T47D (cell line): ENCODE measurements around the gene GCN1.
"Not testable (repeated sequence)": the region's sequence is repeated elsewhere in the genome, so short reads cannot be mapped to it uniquely, and the experiment has no call there.

ENCODE experiments used
- DNase-seq, 2 experiments: peaks; one replicate each; pipeline versions ENCODE4 v3.0.0 to v3.0.0-alpha.2; 2011 to 2012; ENCODE audit warnings: low read depth in 1 of 2, low spot score in 1 of 2
- JUND ChIP-seq: IDR thresholded peaks from 2 replicates; pipeline ENCODE4 v1.6.1; 2012; ENCODE audit warnings: low read depth
- in situ Hi-C: cut with HindIII; loops from 2 replicates; pipeline ENCODE4 v1.10.0; 2016; ENCODE audit warnings: low sequenced_read_pairs, low pct_unique_long_range_greater_than_20kb

Gene GCN1

DNA sequence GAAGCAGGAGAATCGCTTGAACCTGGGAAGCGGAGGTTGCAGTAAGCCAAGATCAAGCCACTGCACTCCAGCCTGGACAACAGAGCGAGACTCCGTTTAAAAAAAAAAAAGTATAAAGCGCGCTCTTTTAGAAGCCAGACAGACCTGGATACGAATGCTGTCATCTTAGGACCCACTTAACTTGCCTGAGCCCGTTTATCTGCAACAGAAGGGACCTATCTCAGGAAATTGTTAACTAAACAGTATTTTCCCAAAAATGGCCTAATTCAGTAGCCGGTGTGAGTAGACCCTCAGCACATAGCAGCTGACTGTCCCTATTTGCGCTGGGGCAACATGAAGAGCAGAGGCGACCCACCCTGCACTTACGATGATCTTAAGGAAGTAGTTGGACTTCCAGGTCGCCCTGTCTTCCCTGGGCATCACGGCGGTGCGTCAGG, 5.9 kb upstream of the GCN1 start:
- no peak for TF ChIP-seq JUND
- DNase-seq = no peak
- in situ Hi-C loops = no loop called here

GRCh38 chr12:120199595-120200306, 5.2 kb upstream of the GCN1 start:
- in situ Hi-C loops = no loop called here
- TF ChIP-seq JUND = no peak
- DNase-seq = peak in 1 of 2 experiments; percentile 48

- in situ Hi-C loops = no loop called here
- no peak for DNase-seq
- no peak for TF ChIP-seq JUND
Measured at GRCh38 chr12:120199025-120199424, 4.5 kb upstream of the GCN1 start.

GRCh38 chr12:120197542-120197887, 3.0 kb upstream of the GCN1 start:
- no peak for TF ChIP-seq JUND
- in situ Hi-C loops = no loop called here

DNA sequence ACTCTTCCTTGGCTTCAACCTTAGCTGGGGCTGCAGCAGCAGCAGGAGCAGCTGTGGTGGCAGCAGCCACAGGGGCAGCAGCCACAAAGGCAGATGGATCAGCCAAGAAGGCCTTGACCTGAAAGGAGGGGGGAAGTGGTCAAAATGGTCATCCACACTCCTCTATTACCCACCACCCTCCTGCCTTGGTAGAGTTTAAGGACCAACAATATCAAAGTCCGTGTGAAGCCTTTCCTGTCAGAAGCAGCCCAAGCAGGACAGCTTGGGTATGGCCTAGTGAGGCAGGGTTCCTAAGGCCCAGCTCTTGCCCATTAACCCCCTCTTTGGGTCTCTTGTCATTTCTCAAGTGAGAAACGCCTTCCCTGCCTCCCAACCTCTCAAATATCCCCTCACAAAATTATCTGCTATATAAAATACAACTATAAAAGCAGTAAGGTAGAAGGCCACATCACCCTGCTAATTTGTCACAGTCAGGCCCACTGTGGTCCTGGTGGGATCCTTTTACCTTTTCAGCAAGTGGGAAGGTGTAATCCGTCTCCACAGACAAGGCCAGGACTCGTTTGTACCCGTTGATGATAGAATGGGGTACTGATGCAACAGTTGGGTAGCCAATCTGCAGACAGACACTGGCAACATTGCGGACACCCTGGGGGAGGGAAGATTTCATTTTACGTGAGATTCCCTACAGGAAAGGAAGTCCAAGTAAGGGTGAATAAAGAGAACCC, 2.5 kb upstream of the GCN1 start:
- DNase-seq, in situ Hi-C loops: not testable (repeated sequence)

More at GRCh38 chr12:120197542-120197887, 3.0 kb upstream of the GCN1 start:
- DNase-seq = no peak

DNA sequence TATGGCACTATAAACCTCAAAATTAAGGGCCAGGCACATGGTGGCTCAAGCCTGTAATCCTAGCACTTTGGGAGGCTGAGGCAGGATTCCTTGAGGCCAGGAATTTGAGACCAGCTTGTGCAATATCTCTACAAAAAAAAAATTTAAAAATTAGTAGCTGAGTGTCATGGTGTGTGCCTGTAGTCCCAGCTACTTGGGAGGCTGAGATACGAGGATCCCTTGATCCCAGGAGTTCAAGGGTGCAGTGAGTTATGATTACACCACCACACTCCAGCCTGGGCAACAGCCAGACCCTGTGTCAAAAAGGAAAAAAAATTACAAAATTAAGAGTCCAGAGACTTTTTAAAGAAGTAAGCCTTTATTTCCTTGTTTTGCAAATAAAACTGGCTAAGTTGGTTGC, 1.8 kb upstream of the GCN1 start:
- in situ Hi-C loops = no loop called here
- DNase-seq = no peak
- no peak for TF ChIP-seq JUND

DNA sequence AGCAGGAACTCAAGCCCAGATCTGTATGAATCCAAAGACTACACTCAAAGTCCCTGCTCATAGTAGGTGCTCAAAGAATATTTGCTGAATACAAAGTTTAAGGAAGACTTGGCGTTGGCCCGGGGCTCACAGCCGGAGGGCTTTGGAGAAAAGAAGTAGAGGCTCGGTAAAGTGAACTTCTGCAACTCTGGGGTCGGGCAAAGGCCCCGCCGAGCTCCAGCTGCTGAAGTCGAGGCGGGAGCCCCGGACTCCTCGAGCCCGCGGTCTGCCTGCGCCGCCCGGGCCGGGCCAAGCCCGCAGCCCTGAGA, 335 bp downstream of the GCN1 start:
- no peak for TF ChIP-seq JUND
- DNase-seq = no peak
- in situ Hi-C loops = no loop called here

GRCh38 chr12:120193286-120193685, 1.2 kb downstream of the GCN1 start:
- in situ Hi-C loops, DNase-seq: not testable (repeated sequence)

DNA sequence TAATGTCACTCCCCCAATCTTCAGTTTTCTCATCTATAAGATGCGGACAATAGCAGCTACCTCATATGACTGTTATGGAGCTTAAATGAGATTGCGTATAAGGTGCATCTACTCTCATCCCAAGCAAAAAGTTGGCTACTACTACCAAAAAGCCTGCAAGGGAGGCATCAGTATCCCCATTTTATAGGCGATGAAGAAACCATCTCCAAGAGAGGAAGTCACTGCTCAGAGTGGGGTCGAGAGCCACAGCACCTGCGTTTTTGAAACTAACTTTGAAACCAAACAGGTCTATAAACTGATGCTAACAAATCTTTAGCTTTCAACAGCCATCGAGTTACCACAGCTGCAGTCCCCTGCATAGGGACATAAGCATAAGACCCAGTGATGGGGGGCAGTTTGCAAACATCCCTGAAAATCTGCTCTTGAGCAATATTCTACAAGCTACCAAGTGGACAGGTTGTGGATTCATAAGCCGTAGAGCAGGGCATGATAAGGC, 3.5 kb downstream of the GCN1 start:
- DNase-seq = no peak
- TF ChIP-seq JUND = no peak
- in situ Hi-C loops = no loop called here

DNA sequence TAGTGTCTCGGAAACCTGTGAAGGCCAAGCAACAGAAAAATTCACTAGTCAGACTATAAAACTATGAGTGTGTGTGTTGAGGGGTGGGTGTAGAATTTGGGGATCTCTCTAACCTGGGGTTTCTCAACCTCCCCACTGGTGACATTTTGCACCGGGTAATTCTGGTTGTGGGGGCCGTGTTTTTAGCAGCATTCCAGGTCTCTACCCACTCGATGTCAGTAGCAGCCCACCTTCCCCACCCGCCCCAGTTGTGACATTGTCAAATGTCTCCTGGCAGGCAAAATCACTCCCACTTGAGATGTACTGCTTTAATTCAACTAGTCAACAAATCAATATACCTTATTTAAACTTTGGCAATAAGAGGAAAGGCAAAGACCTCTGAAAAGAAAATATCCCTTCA, 4.1 kb downstream of the GCN1 start:
- no peak for DNase-seq
- TF ChIP-seq JUND = no peak
- in situ Hi-C loops = no loop called here

DNA sequence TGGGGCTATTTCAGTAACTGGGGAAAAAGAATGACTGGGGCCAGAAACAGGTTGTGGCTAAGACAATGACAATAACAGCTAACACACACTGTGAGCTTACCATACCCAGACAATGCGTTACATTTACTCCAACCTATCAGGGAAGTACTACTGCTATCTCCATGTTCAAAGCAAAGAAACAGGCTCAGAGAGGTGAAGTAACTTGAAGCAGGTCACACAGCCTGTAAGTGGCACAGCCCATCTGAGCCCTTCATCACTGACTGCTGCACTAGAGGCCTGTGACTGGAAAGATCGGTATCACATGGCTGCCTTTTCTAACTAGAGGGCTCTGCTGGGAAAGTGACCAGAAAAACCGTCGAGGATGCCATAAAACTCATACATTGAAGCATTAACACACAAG, 7.9 kb downstream of the GCN1 start:
- TF ChIP-seq JUND = no peak
- DNase-seq = no peak
- in situ Hi-C loops = no loop called here

- no peak for TF ChIP-seq JUND
- no peak for DNase-seq
- in situ Hi-C loops = no loop called here
Measured at GRCh38 chr12:120183211-120183631, 11.3 kb downstream of the GCN1 start.

DNA sequence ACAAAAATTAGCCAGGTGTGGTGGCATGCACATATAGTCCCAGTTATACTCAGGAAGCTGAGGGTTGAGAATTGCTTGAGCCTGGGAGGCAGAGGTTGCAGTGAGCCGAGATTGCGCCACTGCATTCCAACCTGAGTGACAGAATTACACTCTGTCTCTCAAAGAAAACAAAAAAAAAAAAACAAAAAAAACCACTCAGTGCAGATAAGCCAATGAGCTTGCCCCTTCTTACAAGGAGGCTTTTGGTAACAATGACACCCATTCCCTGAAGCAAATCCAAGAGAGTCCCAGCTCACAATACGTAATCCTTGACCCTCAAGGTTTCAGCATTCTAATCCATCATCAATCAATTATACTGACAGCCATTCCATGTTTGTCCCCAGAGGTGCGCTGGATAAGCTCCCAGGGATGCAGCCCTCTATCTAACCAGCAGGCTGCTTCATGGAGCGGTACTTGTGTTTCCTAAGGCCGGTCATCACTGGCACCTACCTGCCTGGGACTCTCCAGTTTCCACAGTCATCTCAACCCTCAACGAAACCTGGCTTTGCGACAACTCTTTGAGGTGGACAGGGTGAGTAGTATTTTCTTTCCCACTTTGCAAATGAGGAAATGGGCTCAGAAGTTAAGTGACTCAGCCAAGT, 12.4 kb downstream of the GCN1 start:
- no peak for DNase-seq
- in situ Hi-C loops = no loop called here
- TF ChIP-seq JUND = no peak

DNA sequence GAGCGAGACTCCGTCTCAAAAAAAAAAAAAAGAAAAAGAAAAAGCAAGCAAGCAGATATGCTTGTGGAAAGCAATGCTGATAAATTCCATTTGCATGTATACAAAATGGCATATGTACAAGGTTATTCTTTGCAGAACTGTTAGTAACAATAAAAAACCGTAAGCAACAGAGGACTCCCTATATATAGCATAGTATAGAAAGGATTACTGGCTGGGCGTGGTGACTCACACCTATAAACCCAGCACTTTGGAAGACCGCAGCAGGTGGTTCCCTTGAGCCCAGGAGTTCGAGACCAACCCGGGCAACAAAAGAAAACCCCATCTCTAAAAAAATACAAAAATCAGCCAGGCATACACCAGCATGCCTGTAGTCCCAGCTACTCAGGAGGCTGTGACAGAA, 13.5 kb downstream of the GCN1 start:
- no peak for TF ChIP-seq JUND
- in situ Hi-C loops = no loop called here
- no peak for DNase-seq
